Putamen (tissue), 1 donor: Measurements from ENCODE around the gene MEIS1.

Experiments
- DNase-seq: peaks from one replicate; pipeline ENCODE4 v3.0.0-alpha.2; 2016; ENCODE audit warnings: low spot score

Gene MEIS1

DNA sequence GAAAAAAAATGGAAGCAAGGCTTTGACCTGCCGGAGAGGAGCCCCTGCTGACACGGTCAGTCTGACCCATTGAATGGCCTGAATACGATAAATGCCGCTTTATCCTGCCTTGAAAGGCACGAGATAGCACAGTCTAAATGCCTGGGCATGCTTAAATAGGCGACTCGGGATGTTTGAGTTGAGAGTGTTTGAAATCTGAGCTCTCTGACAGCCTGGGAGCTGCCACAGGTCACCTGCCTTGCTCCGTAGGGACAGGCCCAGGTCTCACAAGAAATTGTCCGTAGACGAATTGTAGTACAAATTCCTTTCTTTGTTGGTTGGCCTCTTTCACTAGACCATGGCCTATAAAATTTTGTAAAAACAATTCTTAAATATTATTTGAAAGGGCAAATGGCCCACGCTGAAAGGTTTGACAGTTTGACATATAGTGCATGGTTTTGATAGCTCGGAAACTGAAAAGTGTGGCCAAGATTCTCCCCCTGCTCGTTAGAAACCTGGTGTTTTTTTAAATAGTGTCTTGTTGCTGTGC lies 72.8 kb downstream of the MEIS1 start:
- DNase-seq, result no peak

DNA sequence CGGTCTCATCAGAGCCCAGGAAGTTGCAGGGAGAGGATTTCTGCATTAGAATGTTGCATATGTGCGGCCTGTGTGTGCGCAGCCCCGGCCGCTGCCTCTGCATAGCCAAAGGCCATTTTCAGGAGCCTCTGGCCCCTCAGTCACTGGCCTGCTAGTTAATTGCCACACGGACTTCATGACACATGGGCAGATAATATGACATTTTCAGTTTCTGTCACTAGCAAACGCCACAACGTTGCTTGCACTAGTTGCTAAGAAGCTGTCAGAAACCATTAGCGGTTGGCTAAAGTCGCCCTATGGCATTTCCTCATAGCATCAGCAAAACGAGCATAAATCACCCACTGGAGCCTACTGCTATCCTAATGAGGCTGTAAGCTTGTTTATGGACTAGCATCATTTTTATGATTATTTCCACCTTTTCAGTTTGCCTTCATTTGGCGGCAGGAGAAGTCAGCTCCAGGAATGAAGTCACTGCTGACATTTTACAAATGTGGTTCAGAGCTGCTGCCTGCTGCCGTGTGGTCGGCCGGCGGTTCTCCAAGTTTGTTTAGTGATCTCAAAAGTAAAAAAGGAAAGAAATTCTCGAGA lies 73.7 kb downstream of the MEIS1 start:
- no peak for DNase-seq

- DNase-seq, result no peak
Measured at GRCh38 chr2:66509326-66509811, 74.4 kb downstream of the MEIS1 start.

GRCh38 chr2:66512626-66513025 lies 77.7 kb downstream of the MEIS1 start:
- DNase-seq, result no peak

DNA sequence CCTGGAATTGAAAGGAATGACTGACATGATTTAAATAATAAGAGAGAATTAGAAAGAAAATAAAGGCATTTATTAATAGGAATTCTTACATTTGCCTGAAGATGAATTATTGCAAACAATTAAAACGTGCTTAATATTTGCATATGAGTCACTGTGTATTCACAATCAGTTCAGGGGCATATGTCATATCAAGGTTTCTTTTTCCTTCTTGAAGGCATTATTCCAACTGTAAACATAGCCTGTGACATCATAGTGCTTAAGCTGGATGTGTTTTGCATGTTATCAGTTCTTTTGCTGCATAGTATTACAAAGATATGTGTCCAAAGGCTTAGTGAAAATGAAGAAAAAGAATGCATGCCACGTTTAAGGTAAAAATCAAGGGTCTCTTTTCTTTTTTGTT lies 80.8 kb downstream of the MEIS1 start:
- no peak for DNase-seq

DNA sequence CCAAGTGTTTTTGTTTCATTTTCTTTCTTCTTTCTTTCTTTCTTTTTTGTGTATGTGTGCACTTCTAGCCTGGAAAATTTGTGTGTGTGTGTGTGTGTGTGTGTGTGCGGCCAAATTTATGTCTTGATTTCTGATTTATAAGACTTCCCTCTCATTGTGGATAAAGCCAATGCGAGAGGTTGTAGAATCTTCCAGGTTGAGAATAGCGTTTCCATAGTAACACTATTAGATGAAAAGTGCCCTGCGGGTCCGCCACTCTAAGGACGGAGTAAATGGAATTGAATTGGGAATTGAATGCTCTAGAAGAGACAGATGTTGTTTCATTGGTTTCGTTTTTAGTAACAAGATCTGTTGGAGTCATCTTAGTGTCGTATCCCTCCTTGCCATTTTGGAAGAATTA lies 81.6 kb downstream of the MEIS1 start:
- no peak for DNase-seq

GRCh38 chr2:66517772-66518171 lies 82.8 kb downstream of the MEIS1 start:
- DNase-seq, result no peak

DNA sequence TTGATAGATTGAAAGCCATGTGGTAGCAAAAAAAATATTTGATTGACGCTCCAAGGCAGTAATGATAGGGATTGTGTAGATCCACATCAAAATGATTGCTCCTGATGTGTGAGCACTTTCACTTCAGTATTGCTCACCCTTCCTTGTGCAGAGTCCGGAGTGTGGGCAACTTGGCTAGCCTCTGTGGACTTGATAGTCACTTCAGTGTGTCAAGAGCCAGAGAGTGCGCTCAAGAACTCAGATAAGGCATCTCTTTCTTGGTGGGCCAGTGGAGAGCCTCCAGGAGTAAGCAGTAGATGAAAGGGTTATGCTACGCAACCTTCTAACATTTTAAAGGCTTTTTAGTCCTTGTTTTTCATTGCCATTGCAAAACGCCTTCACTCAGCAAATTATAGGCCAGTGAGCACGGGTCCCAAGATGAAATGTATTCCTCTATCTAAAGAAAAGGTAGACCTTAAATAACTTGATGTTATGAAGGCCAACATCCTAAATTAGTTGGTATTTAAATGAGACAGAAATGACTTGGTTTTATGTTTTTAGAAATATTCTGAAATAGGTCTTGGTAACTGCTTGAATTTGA lies 84.4 kb downstream of the MEIS1 start:
- no peak for DNase-seq

GRCh38 chr2:66521291-66521922 lies 86.5 kb downstream of the MEIS1 start:
- DNase-seq, result no peak

GRCh38 chr2:66522611-66523376 lies 87.9 kb downstream of the MEIS1 start:
- DNase-seq, result no peak

DNA sequence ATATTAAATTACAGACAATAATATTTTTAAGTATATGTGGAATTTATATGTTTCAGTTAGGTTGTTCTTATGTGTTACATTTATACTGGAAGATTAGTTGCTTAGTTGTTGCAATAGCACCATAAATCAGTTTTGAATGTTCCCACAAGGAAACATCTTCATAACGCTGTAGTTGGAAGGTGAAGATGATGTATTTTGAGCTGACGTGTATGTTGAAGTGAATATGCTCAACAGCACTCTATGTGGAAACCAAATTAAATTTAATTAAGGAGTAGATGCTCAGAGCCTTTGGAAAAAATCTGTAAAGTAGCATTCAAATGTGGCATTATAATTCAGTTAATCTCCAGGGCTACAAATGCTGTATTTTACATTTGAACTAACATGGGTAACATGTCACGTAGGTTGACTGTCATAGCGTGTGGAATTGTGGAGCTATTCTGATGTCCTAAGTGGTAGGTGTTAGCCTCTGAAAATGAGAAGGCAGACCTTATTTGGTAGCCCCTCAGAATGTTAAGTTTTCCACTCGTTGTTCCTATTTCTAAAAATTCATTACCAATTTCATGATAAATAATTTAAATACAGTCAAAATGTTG lies 88.5 kb downstream of the MEIS1 start:
- DNase-seq, result no peak

- DNase-seq, result no peak
Measured at GRCh38 chr2:66523990-66524389, 89.1 kb downstream of the MEIS1 start.

DNA sequence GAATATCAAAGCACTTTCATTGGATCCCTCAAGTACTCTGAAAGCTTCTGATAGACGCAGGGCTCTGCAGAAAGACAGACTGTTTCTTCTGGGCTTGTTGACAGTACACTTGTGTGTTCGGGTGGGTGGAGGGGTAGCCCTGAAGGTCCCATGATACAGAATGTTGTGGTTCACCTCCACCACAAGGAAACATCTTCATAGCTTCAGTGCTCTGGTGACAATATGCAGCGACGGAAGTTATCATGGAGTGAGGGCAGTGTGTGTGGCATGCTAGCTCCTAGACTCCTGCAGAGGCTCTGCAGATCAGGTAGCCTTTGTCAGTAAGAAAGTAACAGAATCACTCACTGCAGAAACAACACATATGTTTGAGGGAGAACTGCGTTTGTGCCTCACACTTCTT lies 90.7 kb downstream of the MEIS1 start:
- no peak for DNase-seq

- DNase-seq, result no peak
Measured at GRCh38 chr2:66526180-66526579, 91.3 kb downstream of the MEIS1 start.

DNA sequence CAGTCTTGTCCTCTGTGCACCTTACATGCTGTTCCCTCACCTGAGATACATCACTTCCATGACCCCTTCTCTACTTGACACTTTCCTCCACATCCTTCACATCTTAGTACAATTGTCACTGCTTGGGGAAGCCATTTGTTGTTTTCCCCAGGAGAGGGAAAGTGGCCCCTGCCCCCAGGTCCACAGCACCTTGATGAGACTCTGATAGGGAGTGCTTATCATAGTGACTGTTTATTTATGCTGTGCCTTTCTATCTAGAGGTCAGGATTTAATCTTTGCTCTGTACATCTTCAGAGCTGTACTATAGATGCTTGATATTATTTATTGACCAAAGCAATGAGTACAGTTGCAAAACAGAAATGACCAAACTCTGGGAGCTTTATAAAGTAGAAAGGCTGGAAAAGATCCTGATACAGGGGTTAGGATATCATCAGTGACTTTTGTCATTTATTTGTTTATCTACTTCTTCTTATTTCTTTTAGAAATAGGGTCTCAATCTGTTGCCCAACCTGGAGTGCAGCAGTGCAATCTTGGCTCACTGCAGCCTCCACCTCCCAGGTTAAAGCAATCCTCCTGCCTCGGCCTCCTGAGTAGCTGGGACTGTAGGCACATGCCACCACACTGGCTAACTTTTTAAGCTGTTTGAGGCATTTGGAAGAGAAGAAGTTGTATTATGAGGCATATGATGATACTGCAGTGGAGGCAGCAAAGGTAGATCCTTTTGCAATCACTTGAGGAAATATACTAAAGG lies 94.2 kb downstream of the MEIS1 start:
- DNase-seq, result no peak

DNA sequence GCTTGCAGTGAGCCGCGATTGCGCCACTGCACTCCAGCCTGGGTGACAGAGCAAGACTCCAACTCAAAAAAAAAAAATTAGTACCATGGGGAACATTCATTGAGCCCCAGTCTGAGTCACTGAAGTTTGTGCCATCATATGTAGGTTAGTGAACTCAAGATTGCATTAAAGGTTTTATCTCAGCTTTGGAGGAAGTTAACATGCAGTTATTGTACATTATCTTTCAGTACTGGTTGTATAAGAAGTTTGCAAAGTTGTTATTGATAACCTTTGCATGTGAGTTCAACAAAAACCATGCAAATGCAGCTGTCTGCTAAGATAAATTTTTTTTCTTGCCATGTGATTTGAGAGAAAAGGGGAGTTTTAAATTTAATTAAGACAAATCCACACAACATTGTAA lies 95.7 kb downstream of the MEIS1 start:
- DNase-seq, result no peak

GRCh38 chr2:66531155-66531554 lies 96.2 kb downstream of the MEIS1 start:
- DNase-seq, result no peak

- DNase-seq, result no peak
Measured at GRCh38 chr2:66531567-66531966, 96.6 kb downstream of the MEIS1 start.

DNA sequence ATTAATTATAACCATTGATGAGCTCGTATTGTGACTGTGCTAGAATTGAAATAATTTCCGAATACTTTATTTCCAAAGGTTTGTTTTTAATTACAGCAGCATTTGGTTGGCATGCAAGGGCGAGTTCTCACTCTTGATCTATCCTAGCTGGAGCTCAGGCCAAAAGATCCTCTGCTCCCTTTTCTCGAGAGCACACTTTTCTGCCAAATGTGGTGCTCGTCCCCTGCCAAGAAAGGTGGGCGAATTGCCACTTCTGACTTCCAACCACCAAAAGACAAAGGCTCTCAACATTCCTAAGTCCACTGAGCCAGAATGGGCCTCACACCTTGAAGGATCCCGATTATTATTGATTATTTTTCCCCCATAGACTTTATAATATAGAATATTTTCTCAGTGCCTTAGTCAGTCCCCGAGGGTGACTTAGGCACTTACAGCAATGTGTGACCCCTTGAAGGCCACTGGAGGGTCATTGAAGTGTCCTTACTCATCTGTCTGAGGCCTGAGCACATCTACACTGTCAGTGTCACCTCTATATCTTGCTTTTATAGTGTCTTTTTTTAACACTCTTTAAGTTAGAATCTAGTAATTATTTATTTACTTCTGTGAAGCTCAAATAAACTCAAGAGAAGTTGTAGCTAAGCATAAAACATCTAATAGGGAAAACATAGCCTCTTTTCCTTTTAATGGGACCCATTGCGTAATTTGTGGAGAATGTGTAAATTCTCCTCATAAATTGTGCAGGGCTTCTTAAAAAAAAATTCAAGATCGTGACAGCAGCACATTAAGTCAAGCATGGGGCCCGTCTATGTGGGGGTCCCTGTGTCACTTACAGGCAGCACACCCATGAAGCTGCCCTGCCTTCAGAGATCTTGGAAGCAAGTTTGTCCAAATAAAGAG lies 98.3 kb downstream of the MEIS1 start:
- no peak for DNase-seq

GRCh38 chr2:66534461-66534860 lies 99.5 kb downstream of the MEIS1 start:
- no peak for DNase-seq
